IMR-90 (cell line): ENCODE data around the gene CLEC16A. TPM values are rescaled to one million over a fixed set of nuclear protein-coding genes. Genes with fewer than 3 reads are reported as not detected.

ENCODE experiments used
- ATAC-seq: fragments of 200-7000 bp; cut with Tn5 transposase; 2 replicates; pipeline ENCODE4 v1.9.1; 2020; ENCODE audit warnings: low read depth, mild to moderate bottlenecking, moderate library complexity
- BruUV-seq: library from RNA; stranded (reverse); fragments of 400-500 nt; replicated peaks from 2 replicates; lab custom pipeline; 2021; lab: Mats Ljungman, UMichigan
- CTCF ChIA-PET: fragments of 300-600 bp; formaldehyde crosslinking; extraction: SDS; loops from one replicate; lab custom pipeline; 2021; ENCODE audit warnings: antibody characterized with exemption; lab: Yijun Ruan, JAX
- POLR2A ChIA-PET: fragments of 300-600 bp; sonication (Branson Sonifier 250); formaldehyde crosslinking; loops from one replicate; lab custom pipeline; 2022; ENCODE audit warnings: antibody characterized with exemption; ENCODE audit not compliant: unreplicated experiment; lab: Charles Lee
- DNase-seq: peaks from one replicate; pipeline ENCODE4 v3.0.0; 2013
- H2AFZ ChIP-seq: replicated peaks from 2 replicates; pipeline ENCODE3; 2013; ENCODE audit warnings: low read length, mild to moderate bottlenecking; ENCODE audit not compliant: poor library complexity
- H2AK5ac ChIP-seq: 2 replicates; pipeline ENCODE4 v1.6.1; 2013; ENCODE audit warnings: low read depth, low read length, inconsistent platforms
- H2AK9ac ChIP-seq: replicated peaks from 2 replicates; pipeline ENCODE3; 2013; ENCODE audit warnings: mild to moderate bottlenecking, low read depth, low read length, moderate library complexity; ENCODE audit not compliant: poor library complexity
- H2BK120ac ChIP-seq: 2 replicates; pipeline ENCODE4 v1.6.1; 2013; ENCODE audit warnings: low read depth, low read length, inconsistent platforms
- H2BK15ac ChIP-seq: 3 replicates; pipeline ENCODE4 v1.6.1; 2013; ENCODE audit warnings: low read depth, low read length, inconsistent platforms
- H2BK20ac ChIP-seq: 2 replicates; pipeline ENCODE4 v1.6.1; 2013; ENCODE audit warnings: low read depth, mild to moderate bottlenecking, inconsistent platforms, low read length, moderate library complexity
- H2BK5ac ChIP-seq: 2 replicates; pipeline ENCODE4 v1.6.1; 2013; ENCODE audit warnings: mild to moderate bottlenecking, low read depth, low read length, inconsistent platforms; ENCODE audit not compliant: poor library complexity, severe bottlenecking
- H3K14ac ChIP-seq: replicated peaks from 2 replicates; pipeline ENCODE4 v1.6.1; 2013; ENCODE audit warnings: low read depth, low read length, inconsistent platforms
- H3K18ac ChIP-seq: 2 replicates; pipeline ENCODE4 v1.6.1; 2013; ENCODE audit warnings: low read depth, low read length, control low read depth
- H3K23ac ChIP-seq: 2 replicates; pipeline ENCODE4 v1.6.1; 2013; ENCODE audit warnings: low read depth, low read length, inconsistent platforms
- H3K27ac ChIP-seq: 2 replicates; pipeline ENCODE4 v1.5.1; 2013; ENCODE audit warnings: mild to moderate bottlenecking, control low read depth, low read length; ENCODE audit not compliant: insufficient read depth
- H3K27me3 ChIP-seq: 2 replicates; pipeline ENCODE4 v1.6.1; 2013; ENCODE audit warnings: low read length; ENCODE audit not compliant: control insufficient read depth, insufficient read depth
- H3K36me3 ChIP-seq: 2 replicates; pipeline ENCODE4 v1.6.1; 2013; ENCODE audit warnings: low read length, mixed read lengths; ENCODE audit not compliant: control insufficient read depth, insufficient read depth
- H3K4ac ChIP-seq: 2 replicates; pipeline ENCODE4 v1.6.1; 2013; ENCODE audit warnings: low read depth, low read length, inconsistent platforms
- H3K4me1 ChIP-seq: 2 replicates; pipeline ENCODE4 v1.6.1; 2013; ENCODE audit warnings: low read length, mixed read lengths; ENCODE audit not compliant: control insufficient read depth, insufficient read depth
- H3K4me2 ChIP-seq: 2 replicates; pipeline ENCODE4 v1.6.1; 2013; ENCODE audit warnings: low read depth, mild to moderate bottlenecking, control low read depth, low read length, moderate library complexity
- H3K4me3 ChIP-seq: 2 replicates; pipeline ENCODE4 v1.5.1; 2013; ENCODE audit warnings: low read depth, mild to moderate bottlenecking, control low read depth, low read length, moderate library complexity; ENCODE audit not compliant: insufficient read depth
- H3K56ac ChIP-seq: 2 replicates; pipeline ENCODE4 v1.6.1; 2013; ENCODE audit warnings: low read length, inconsistent platforms; ENCODE audit not compliant: insufficient read depth; ENCODE audit errors: extremely low read depth
- H3K79me1 ChIP-seq, 2 experiments: 2 replicates each; pipeline ENCODE4 v1.6.1; 2013; ENCODE audit warnings: low read length in 2 of 2, inconsistent platforms in 1 of 2, low read depth in 1 of 2
- H3K9ac ChIP-seq: 2 replicates; pipeline ENCODE4 v1.6.1; 2013; ENCODE audit warnings: low read depth, low read length, control low read depth
- H3K9me1 ChIP-seq: 2 replicates; pipeline ENCODE4 v1.6.1; 2013; ENCODE audit warnings: low read length, inconsistent platforms; ENCODE audit not compliant: insufficient read depth
- H3K9me3 ChIP-seq: 2 replicates; pipeline ENCODE4 v1.6.1; 2013; ENCODE audit warnings: low read length; ENCODE audit not compliant: control insufficient read depth, insufficient read depth
- H4K20me1 ChIP-seq: 2 replicates; pipeline ENCODE4 v1.6.1; 2013; ENCODE audit warnings: low read length, inconsistent platforms; ENCODE audit not compliant: insufficient read depth
- H4K5ac ChIP-seq: 2 replicates; pipeline ENCODE4 v1.6.1; 2013; ENCODE audit warnings: mild to moderate bottlenecking, low read depth, low read length, control low read depth
- H4K8ac ChIP-seq, 2 experiments: 2 replicates each; pipeline ENCODE4 v1.6.1; 2013; ENCODE audit warnings: low read depth in 2 of 2, low read length in 2 of 2, control low read depth in 1 of 2, inconsistent platforms in 1 of 2
- H4K91ac ChIP-seq: 2 replicates; pipeline ENCODE4 v1.6.1; 2013; ENCODE audit warnings: low read depth, low read length, inconsistent platforms; ENCODE audit not compliant: insufficient read depth
- CEBPB ChIP-seq: IDR thresholded peaks from 2 replicates; pipeline ENCODE4 v1.6.1; 2012; ENCODE audit warnings: low read depth, low read length, improper control_type of control experiment
- CTCF ChIP-seq: conservative IDR thresholded peaks from 2 replicates; pipeline ENCODE4 v1.5.1; 2012; ENCODE audit warnings: mild to moderate bottlenecking, low read depth, low read length, improper control_type of control experiment
- MAFK ChIP-seq: IDR thresholded peaks from 2 replicates; pipeline ENCODE4 v1.6.1; 2012; ENCODE audit warnings: low read depth, low read length, improper control_type of control experiment
- MAZ ChIP-seq: IDR thresholded peaks from 2 replicates; pipeline ENCODE4 v1.6.1; 2012; ENCODE audit warnings: low read depth, mild to moderate bottlenecking, low read length, improper control_type of control experiment, moderate library complexity, borderline replicate concordance
- NFE2L2 ChIP-seq: fragments of 150-350 bp; IDR thresholded peaks from 2 replicates; pipeline ENCODE4 v1.6.1; 2016; ENCODE audit warnings: low read depth, mild to moderate bottlenecking, low read length
- POLR2A ChIP-seq: IDR thresholded peaks from 2 replicates; pipeline ENCODE4 v1.6.1; 2012; ENCODE audit warnings: mild to moderate bottlenecking, low read depth, low read length
- SMC3 ChIP-seq: fragments of 150-350 bp; IDR thresholded peaks from 2 replicates; pipeline ENCODE4 v1.6.1; 2016; ENCODE audit warnings: low read depth, mild to moderate bottlenecking, antibody characterized with exemption, low read length, moderate library complexity
- WGBS, 2 experiments: methylation state at CpG; one replicate each; pipeline versions ENCODE4 v1.1.5 to v1.1.7; 2013; ENCODE audit warnings: missing lambda C conversion rate in 2 of 2; ENCODE audit not compliant: insufficient read length in 1 of 2; ENCODE audit errors: extremely low coverage in 2 of 2; 5-methylcytosine and 5-hydroxymethylcytosine counted together
- dilution Hi-C: fragments of 300-500 bp; cut with HindIII; formaldehyde crosslinking; loops from one replicate; pipeline ENCODE4 v1.14.3; 2018; ENCODE audit warnings: low sequenced_read_pairs; ENCODE audit not compliant: unreplicated experiment
- in situ Hi-C: fragments of 300-500 bp; cut with MboI; formaldehyde crosslinking; loops from 3 replicates; pipeline ENCODE4 v1.14.3; 2019; ENCODE audit warnings: low sequenced_read_pairs, inconsistent platforms, mixed read lengths
- intact Hi-C: fragments of 100-400 bp; cut with micrococcal nuclease; formaldehyde crosslinking; loops from 2 replicates; pipeline ENCODE4 v1.10.0; 2022
- polyA plus RNA-seq, 3 experiments: library from polyadenylated mRNA; depleted of rRNA; stranded (reverse); fragments of >200 nt; gene quantifications; 2 replicates each; pipeline ENCODE4 v1.2.3, GENCODE V29; 2012; ENCODE audit warnings: low replicate concordance in 1 of 3
- total RNA-seq: library from RNA; depleted of rRNA; stranded (reverse); fragments of >200 nt; gene quantifications from 2 replicates; pipeline ENCODE4 v1.2.3, GENCODE V29; 2012

Gene CLEC16A
- total and polyA plus RNA-seq, 2 of the 4 experiments (the other 2 are of a cell fraction), result 15.9 to 16.5 TPM

- H2AK9ac ChIP-seq, result no peak overlapping the region
- H4K91ac ChIP-seq, result no peak overlapping the region
- H2BK120ac ChIP-seq, result no peak overlapping the region
- H2AK5ac ChIP-seq, result no peak overlapping the region
- no peak overlapping the region for H3K18ac ChIP-seq
- POLR2A ChIA-PET, result no interaction called here
- no peak overlapping the region for H2BK5ac ChIP-seq
- H3K9me3 ChIP-seq, result no peaks in the 10 kb centered on the region
- H3K23ac ChIP-seq, result no peak overlapping the region
- ATAC-seq, result no peak
- no peak overlapping the region for H3K9ac ChIP-seq
- no peak overlapping the region for H2AFZ ChIP-seq
- H4K20me1 ChIP-seq, result no peaks in the 10 kb centered on the region
- no peak overlapping the region for H3K4me3 ChIP-seq
- H3K4me1 ChIP-seq, result peaks cover 2% of the 10 kb centered on the region; the same call in 1 of the 2 replicates
- dilution Hi-C loops, result no loop called here
- peaks cover 7% of the 10 kb centered on the region for H3K9me1 ChIP-seq
- no peak overlapping the region for H3K14ac ChIP-seq
- H2BK15ac ChIP-seq, result no peak overlapping the region
- H4K8ac ChIP-seq, result no peak overlapping the region
- CTCF ChIA-PET, result no interaction called here
- peaks cover 0 to 6% of the 10 kb centered on the region in 2 experiments; a peak in 1 of 4 replicates for H3K79me1 ChIP-seq
- no peak overlapping the region for H3K27ac ChIP-seq
- H4K5ac ChIP-seq, result no peak overlapping the region
- 92% methylated on average over 5 of the region's 9 CpGs; no CpG with 5 or more reads in 1 of the 2 experiments for WGBS, 2 experiments
- no peak overlapping the region for H3K56ac ChIP-seq
- DNase-seq, result no peak
- no peaks in the 10 kb centered on the region for H3K36me3 ChIP-seq
- H2BK20ac ChIP-seq, result no peak overlapping the region
- in situ Hi-C loops, result no loop called here
- H3K4ac ChIP-seq, result no peak overlapping the region
- H3K4me2 ChIP-seq, result no peak overlapping the region
- no peaks in the 10 kb centered on the region for H3K27me3 ChIP-seq
- TF ChIP-seq POLR2A, result no peak
- no peak for TF ChIP-seq SMC3
- no peak for TF ChIP-seq NFE2L2
- no peak for TF ChIP-seq MAZ
- no peak for TF ChIP-seq CTCF
- TF ChIP-seq MAFK, result peak; percentile 6; the same call in 1 of the 2 replicates
- TF ChIP-seq CEBPB, result 0 out of 2 replicates have a peak, but pooled peaks have one; percentile 27
- no TSS peak for BruUV-seq
- intact Hi-C loops, result no loop called here
Observed at GRCh38 chr16:11147033-11147753, 202.8 kb downstream of the CLEC16A start.
